ENCODE measurements around the gene AKR7A3. TPM values are rescaled to one million over a fixed set of nuclear protein-coding genes. Genes with fewer than 3 reads are reported as not detected.

The AKR7A3 gene
- total and polyA plus RNA-seq, 9 of the 15 experiments (the other 6 are each of a cell fraction or from before 2014, with no cell fraction given) = 0.04 to 1.5 (median 0.44) TPM; not detected in 1

- peak; percentile 66 for TF ChIP-seq REST (IDR thresholded peaks at IDR 0.05; ENCODE audit: borderline replicate concordance)
- TF ChIP-seq REST (CRISPR knock-in tag; IDR thresholded peaks at IDR 0.05; ENCODE audit: low read depth) = no peak; the same call in none of the 2 replicates
- no peak; the same call in 1 of the 2 replicates for TF ChIP-seq TRIM28 (IDR thresholded peaks at IDR 0.05)
- 0 out of 2 replicates have a peak, but pooled peaks have one; percentile 6 for TF ChIP-seq NFIC (IDR thresholded peaks at IDR 0.05)
- TF ChIP-seq ZNF780A (CRISPR knock-in tag; IDR thresholded peaks at IDR 0.05) = no peak
- TF ChIP-seq ZNF586 (CRISPR knock-in tag; conservative IDR thresholded peaks at IDR 0.05) = no peak
- no peak for TF ChIP-seq HMBOX1 (IDR thresholded peaks at IDR 0.05)
- 0 out of 2 replicates have a peak, but pooled peaks have one; percentile 44 for TF ChIP-seq ZFPM2 (CRISPR knock-in tag; IDR thresholded peaks at IDR 0.05)
- TF ChIP-seq ZNF766 (CRISPR knock-in tag; conservative IDR thresholded peaks at IDR 0.05) = no peak
- TF ChIP-seq NR0B1 (IDR thresholded peaks at IDR 0.05; ENCODE audit: partially characterized antibody) = no peak
- TF ChIP-seq RBM22 (IDR thresholded peaks at IDR 0.05; ENCODE audit: low read depth, low read length, poor library complexity, severe bottlenecking) = no peak
- TF ChIP-seq ZKSCAN8 (CRISPR knock-in tag; IDR thresholded peaks at IDR 0.05) = no peak
- peak; percentile 71; the same call in 1 of the 2 replicates for TF ChIP-seq ATF6 (CRISPR knock-in tag; IDR thresholded peaks at IDR 0.05)
- TF ChIP-seq ZBTB8A (IDR thresholded peaks at IDR 0.05; ENCODE audit: partially characterized antibody) = no peak
- TF ChIP-seq SIRT6 (IDR thresholded peaks at IDR 0.05; ENCODE audit: low read depth, low read length) = no peak
Measured at GRCh38 chr1:19311931-19312781, 23.6 kb upstream of the AKR7A3 start, which contains the start of the genes AKR7A2 and SLC66A1 (continued).

Data from K562 (cell line).